Stimulated activated CD4-positive, alpha-beta T cell treated with anti-CD3 and anti-CD28 coated beads, Interleukin-4, amount 100 ng/mL, for 4 hours (primary cell): ENCODE data around the gene GABRA4.

Experiments used
- DNase-seq, 2 experiments: peaks; one replicate each; pipeline ENCODE4 v3.0.0-alpha.2; 2020

The GABRA4 gene

DNA sequence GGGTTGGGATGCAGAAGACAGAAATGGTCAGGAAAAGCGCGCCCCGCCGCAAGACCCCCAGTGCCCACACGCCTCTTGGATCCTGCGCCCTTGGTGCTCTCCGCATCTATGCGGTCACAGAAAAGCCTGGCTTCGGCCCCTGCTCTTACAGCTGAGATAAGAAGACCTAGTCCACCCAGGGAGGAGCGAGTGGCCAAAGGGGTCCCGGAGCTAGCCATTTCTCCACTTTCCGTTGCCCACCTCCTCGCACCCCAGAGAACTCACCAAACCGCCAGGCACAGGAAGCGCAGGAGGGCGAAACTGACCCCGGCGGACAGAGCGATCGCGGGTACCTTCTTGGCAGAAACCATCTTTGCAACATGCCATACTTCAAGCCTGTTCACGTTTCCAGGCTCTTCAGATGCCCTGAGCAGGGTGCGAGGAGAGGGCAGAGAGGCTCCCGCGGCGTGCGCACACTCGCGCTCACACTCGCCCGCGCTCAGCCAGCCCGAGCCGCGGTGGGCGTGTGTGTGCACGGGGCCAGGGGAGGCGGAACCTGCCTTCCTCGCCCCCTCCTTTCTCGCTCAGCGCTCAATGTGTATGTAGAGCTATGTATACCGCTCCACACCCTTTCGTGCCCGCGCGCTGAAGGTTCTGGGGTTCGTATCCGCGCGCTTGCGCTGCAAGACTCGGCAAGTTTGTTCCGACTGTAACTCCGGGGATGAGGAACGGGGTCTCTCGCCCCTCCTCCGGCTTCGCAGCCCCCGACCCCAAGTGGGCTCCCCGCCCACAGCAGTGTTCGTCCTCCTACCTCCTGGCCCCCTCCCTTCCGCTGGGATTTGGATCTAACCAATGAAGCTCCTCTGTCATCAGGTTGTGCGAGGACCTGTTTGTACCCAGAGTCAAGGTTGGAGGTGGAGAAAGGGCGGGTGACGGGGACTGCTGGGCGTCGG lies at the start of gene GABRA4:
Gene GABRA4 (minus strand): TSS at position 507 of the 932 bp plus-strand sequence. CDS start 157 bp downstream, at position 350.
- DNase-seq: no peak

DNA sequence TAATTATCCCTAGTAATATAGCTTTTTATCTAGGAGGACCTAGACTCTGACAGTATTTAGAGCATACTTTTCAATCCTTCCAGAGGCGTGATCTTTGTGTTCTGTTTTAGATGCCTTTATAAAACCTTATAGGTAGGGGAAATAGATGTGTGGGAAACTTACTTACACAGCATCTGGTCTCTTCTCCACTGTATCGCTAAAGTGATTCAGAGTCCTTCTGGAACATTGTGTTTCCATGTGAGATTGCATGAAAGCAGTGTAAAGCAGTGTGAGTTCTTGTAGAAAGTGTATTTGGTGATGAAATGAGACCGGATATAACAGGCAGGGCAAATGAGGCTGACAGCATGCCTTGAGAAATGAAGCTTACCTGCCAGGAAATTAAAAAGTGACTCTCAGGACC lies 47.4 kb upstream of the GABRA4 start:
- no peak for DNase-seq

DNA sequence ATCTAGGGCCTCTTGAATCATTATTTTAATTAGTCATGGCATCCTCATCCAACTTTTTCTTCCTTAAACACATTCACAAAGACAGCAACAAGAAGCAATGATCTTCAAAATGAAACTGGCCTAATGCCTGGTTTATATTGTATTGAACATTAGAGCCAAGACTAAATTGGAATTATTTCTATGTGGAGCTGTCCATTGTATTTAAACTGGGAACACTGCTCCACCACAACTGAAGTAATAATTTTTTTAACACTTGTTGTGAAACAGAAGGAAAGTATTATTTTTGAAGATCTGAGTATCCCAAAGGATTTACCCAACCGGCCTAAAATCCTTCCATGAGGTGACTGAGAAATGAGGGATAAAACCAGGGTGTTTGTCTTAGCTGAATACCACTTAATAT lies 44.9 kb upstream of the GABRA4 start:
- DNase-seq: no peak

DNA sequence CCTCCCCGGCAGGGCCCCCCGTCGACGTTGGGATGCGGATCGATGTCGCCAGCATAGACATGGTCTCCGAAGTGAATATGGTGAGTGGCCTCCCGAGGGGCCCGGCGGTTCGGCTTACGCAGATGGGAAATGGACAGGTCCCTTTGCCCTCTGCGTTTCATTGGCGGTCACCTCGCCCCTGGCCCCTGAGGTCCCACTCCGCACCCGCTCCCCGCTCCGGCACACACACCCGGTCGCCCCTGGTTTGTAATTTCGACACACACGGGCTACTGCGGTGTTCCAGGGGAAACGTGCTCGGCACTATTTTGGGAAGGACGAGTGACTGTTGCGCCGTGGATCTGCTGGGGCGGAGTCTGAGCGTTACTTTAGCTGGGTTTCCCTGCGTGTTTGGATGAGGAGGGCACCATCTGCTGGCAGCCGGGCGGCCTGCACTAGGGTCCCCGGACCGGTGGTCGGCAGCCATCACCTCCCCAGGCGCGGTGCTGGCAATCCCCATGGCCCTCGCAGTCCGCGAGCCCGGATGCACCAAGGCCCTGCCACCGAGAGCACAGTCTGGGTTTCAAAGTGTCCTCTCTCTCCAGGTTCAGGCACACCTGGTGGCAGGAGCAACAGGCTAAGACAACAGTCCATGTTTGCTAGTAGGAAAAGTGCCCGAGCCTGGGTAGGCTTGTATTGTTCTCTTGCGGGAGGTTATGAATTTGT lies 39.2 kb upstream of the GABRA4 start:
- peak in 1 of 2 experiments; percentile 22 for DNase-seq

DNA sequence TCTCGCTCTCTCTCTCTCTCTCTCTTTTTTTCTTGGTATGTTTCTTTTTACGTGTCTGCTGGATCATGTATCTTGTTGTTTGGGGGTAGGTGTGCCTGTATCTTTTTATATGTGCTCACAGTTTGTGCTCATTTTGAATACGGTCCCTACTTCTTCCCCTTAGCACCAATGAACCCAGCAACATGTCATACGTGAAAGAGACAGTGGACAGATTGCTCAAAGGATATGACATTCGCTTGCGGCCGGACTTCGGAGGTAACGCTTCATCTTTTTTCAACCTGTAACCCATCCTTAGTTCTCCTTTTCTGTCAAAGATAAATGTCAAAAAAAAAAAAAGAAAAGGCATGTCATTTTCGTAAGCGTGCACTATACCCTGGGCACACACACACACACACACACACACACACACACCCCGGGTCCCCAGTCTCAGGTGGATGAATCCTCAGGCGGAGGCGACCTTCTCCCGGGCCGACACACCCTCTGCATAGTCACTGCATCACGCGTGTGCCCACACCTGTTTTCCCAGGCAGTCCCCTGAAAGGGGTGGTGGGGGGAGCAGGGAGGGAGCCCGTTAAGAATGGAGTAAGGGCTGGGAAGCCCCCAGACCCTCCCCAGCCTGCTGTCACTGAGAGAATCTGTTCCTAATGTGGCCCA lies 38.5 kb upstream of the GABRA4 start:
- DNase-seq: no peak

DNA sequence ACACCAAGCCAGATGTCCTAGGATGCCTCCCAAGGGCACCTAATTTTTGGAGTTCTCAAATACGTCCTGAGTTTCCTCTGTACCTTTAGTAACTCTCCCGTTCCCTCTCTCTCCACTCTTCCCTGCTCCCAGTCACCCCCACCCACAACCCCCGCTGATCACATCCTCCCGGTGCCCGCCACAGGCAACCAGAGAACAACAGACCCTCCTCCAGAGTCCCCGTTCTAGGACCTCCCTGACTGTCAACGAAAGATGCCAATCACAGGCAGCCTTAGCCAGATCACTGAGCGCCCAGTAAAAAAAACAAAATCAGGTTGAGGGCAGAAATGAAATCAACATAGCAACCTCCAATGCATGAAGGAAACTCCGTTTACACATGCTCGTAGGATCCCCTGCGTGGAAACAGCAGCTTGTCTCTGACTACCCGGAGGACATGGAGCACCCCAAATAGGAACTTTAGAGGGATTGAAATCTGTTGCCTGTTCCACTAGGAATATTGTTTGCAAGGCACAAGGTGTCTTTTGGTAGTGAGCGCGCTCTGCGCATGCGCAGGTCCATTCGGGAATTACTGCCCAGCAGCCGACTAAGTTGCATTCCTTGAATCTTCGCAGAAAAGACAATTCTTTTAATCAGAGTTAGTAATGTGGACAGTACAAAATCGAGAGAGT lies 37.8 kb upstream of the GABRA4 start, which contains the start of gene GABRB1:
Gene GABRB1 (plus strand): TSS at position 557 of the 668 bp plus-strand sequence.
- DNase-seq: no peak

DNA sequence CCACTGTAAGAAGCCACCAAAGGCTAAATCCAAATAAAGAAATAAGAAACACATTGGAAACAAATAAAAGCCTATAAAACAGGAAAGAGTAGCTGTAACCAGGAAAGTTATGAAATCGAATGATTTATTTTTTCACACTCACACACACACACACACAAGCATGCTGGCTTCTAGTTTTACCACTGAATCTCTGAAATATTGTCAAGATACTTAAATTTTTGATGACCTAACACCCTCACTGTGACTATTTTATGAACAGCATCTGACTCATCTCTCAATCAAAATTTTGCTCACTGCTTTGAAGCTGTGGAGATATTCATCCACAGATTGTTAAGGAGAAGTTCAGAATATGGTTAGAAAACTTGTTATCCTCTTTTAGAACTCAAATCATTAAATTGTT lies 24.1 kb upstream of the GABRA4 start:
- DNase-seq: no peak

DNA sequence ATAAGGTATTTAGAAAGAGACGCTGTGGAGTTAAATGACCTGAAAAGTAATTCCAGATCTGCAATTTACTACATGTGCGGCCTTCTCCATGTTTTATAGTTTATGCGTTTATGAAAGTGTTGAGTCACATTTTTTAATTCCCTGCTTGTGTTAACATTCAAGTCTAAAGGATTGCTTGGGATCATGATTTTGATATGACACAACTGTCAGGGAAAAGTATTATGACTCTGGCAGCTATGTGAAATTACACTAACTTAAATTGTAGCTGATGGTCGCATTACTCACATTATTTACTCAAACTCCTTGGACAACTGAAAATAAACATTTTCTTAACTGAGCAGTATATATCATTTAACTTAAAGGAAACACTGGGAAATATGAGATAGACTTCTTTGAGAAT lies 23.7 kb upstream of the GABRA4 start:
- DNase-seq: no peak

DNA sequence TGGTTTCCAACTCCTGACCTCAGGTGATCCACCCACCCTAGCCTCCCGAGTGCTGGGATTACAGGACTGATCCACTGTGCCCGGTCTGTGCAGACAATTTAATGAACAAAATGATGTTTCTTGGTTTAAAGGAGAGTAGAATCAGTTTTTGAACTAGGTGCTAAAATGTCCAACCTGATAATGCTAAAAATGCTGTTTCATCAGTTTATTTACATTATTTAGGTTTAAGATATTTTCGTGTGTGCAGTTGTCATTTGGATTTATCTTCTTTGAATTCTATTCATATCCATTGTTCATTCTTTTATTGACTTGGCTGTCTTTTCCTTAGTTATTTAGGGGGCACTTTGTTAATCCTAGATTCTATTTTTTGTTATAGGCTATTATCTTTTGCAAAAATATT lies 20.0 kb upstream of the GABRA4 start:
- no peak for DNase-seq

DNA sequence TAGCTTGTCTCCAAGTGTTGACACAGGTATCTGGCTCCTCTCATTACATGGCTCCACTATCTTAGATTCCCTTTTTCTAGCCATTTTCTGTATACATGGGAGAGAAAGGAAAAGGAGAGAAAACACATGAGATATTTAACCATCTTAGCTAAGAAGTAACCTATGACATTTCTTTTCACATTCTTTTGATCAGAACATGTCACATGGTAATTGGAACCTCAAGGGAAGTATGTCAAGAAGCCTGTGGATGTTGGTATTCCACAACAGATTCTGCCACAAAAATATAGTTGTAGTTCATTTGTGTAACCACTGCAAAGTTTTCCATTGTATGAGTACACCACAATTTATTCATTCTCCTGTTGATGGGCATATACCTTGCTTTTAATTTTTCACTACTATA lies 19.3 kb upstream of the GABRA4 start:
- DNase-seq: no peak

DNA sequence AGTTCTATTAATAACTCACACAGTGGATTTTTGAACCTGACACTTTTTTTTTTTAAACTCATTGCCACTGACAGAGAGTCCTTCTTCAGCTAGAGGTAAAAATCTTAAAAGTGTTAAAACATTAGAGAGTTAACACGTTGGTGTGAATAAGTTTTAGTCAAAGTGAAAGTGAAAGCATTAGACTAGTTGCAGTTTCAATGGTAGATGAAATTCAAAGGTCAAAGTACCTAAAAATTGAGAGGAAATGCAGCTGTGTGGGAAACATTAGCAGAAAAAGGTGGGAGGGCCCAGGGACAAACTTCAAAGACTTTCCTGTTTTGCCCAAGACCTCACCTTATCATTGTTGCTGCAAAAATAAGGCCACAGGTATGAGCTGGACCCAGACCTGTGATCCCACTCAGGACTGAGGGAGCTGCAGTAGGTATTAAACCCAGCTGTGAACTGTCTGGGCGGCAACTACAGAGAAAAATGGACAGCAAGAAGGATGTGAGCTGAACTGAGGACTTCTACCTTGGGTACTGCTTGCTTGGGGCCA lies 17.6 kb upstream of the GABRA4 start:
- no peak for DNase-seq

DNA sequence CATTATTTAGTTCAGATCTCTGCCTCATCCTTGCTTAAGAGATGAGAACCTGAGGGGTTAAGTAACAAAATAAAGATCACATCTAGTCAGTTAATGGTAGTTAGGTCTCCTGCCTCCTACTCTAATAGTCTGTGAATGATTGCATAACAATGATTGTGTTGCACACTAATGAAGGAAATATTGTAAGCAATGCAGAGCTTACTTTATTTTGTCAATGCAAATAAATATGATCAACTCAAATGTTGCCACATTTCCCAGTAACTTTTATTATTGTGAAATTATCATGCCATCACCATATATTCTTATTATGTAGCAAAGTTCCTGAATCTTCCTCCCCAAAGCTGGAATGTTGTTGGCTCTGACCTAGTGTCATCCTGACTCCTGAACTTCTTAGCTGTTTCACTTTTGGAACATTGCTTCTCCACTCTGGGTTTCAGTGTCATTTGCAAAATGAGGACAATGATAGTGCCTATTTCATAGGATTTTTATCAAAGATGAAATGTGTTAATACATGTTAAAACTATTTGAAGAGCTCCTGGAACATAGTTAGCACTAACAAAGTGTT lies 17.0 kb upstream of the GABRA4 start:
- DNase-seq: no peak

DNA sequence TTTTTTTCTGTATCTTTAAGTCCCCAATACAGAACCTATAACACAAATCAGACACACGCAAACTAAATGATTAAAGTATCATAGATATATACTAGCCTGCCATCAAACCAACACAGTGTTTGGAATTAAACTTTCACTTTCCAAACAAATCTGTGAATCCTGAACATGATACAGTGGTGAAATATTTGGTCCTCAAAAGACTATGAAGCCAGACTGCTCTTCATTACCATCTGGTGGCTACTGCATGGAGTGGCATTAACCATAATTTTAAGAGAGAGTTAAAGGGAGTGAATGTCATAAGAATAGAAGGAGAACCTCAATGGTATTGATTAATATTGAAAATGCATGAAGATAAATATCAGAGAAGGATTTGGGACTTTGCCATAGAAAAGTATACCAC lies 9.2 kb upstream of the GABRA4 start:
- no peak for DNase-seq

DNA sequence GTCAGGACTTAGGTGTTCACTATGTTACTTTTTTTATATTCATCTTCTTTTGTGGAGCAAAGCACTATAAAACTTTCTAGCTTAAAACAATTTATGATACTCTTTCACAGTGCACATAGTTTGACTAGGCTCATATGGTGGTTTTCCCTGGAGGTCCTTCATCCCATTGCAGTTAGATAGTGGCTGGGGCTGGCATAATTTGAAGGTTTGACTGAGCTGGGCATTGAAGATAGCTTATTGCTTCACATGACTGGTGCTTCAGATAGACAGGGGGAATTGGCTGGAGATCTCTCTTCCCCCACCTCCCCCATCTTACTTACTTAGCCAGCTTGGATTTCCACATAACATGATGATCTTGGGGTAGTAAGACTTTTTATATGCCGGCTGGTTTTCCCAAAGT lies 7.0 kb upstream of the GABRA4 start:
- DNase-seq: no peak

DNA sequence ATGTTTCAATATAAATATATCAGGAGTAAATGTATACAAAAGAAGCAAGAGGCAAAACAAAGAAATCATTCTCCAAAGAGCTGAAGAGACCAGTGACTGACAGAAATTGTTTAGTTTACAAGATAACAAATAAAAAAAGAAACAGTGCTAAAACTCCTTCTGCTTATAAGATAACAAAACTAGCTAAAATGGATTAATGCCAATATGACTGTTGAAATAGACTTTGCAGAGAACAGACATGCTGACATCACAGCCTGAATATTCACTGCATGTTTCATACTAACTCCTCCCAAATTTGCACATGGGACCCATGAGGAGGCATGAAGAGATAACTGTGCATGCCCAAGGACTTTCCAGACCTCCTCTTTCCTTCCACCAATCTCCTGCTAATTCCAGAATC lies 6.2 kb upstream of the GABRA4 start:
- no peak for DNase-seq

DNA sequence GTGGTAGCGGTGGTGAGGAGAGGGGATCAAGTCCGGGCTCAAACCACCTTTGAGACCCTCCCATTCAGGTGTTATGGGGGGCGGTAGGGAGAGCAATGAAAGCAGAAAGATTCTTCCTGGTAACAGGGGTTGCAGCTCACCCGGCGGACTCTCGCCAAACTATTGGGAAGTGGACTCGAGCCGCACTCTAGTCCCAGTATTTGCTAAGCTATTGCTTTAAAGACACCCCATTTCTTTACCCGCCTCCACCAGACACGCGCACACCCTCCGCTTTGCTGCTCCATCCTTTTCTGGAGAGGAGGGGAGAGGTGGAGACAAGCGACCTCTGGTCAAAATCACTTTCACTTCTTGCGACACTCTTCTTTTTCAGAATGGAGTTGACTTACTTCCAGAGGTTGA lies 625 bp upstream of the GABRA4 start:
- DNase-seq: no peak

DNA sequence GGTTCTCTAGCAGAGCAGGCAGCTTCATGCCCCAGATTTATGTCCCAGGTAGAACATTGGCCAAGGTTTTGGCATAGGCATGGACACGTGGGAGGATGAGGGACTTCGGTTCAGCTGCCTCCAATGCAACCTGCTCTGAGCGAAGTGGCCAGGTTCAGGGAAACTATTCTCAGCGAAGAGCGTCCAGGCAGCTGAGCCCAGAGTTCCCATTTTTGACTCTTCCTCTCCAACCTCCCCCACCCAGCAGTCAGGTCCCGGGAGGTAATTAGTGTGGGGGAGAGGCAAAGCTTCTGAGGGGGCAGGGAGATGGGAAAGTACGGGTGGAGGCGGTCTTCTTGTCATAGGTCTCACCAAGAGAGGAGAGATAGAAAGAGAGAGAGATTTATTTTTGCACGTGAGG lies 1.0 kb downstream of the GABRA4 start:
- no peak for DNase-seq

DNA sequence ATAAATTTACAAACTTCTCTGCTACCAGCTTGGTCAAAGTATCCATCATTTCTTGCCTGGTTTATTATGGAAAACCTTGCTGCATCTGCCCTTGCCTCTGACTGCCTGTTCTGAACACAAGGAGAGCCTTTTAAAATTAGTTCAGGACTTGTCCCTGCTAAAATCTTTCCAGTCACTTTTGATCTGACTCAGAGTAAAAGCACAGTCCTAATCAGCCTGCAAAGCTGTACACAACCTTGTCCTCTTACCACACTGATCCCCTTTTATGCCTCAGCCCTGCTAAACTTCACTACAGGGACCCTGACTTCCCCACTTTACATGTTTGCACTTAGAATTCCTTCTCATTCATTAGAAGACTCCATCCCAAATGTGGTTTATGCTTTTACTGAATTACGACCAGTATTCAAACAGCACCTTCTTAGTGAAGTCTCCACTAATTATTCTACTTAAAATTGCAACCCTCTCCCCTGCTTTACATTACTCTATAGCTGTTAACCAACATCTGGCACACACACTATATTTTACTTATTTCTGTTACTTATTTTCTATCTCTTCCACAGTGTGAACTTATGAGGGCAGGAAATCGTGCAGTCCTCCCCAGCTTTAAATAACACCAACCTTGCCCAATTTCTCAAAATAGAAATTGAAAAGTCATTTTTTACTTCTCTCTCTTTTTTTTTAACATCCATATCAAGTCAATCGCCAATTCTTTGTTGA lies 6.3 kb downstream of the GABRA4 start:
- DNase-seq: no peak

DNA sequence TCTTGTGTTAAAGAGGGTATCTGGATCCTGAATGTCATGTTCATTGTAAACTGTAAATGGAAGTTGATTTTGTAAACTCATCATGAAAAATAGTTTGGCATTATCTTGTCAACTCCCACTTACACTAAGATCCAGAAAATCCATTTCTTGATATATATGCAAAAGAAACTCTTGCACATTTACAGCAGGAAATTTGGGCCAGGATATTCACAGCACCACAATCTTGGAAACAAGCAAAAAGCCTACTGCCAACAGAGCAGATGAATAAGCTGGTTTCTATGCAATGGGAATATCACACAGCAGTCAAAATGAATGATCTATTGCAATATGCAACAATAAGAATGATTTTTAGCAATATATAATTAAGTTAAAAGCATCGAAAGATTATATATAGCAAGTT lies 8.6 kb downstream of the GABRA4 start:
- DNase-seq: no peak

DNA sequence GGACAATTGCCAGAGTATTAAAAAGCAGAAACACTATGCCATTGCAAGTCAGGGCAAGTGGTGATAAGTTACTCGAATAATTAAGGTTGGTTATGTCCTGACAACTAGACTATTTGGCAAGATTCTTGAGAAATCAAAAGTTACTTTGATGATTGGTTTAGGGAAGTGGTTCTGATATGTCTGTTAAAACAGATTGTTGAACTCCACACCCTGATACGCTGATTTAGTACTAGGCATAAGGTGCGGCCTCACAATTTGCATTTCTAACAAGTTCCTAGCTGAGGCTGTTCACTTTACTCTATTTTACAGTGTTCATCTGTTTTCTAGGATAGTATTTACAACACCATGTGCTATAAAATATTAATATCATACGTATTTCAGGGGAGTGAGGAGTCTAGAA lies 12.5 kb downstream of the GABRA4 start:
- DNase-seq: no peak

DNA sequence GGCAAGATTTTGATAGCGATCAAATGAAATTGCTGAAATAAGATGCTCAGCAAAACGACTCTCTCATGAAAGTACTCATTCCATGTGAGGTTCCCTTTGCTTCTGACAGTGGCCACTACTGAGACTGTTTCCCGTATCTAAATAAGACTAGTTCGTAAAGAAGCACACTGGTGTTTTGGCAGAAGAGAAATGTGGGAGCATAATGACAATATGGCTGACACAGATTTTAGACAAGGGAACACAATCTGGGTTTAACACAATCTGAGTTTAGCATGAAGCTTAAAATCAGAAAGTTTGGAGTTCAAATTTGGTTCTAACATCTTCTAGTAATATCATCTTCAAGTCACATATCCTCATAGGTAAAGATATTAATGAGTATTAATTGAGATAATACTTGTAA lies 13.7 kb downstream of the GABRA4 start:
- DNase-seq: no peak

DNA sequence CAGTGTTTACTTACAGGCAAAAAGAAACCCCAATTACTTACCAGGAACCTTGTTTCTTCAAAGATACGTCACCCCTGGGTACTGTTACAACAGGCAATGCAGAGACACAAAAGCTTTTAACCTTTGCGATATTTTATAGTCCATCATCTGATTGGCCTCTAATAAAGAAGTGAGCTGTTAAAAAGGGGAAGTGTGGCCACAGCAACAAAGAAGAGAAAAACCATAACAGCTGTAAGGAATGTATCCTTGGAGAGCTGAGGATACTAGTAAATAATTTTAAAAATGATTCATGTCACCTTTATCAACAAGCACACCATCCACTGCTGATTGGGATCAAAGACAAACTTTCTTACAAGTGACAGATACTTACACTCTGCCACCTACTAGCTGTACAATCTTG lies 14.1 kb downstream of the GABRA4 start:
- DNase-seq: no peak
